ENCODE results near the gene ARMH2.

The ARMH2 gene

GRCh38 chr6:24798740-24799540 is at the start of gene ARMH2:
Gene ARMH2 (minus strand): TSS chr6:24798917. CDS start chr6:24798857, 60 bp downstream.
- no peak within 1 kb of the TSS for H3K27ac Mint-ChIP-seq
- H3K4me3 Mint-ChIP-seq = no peak within 1 kb of the TSS
- peaks cover 7% of the 10 kb centered on the region for H3K36me3 Mint-ChIP-seq (ENCODE audit: low read depth)
- ATAC-seq = no peak
- no peak for DNase-seq
- no peaks in the 10 kb centered on the region for H3K27me3 Mint-ChIP-seq
- peaks cover 21% of the 10 kb centered on the region for H3K4me1 Mint-ChIP-seq
- H3K9me3 Mint-ChIP-seq = no peaks in the 10 kb centered on the region

GRCh38 chr6:24848461-24848860 is 49.7 kb upstream of the ARMH2 start:
- H3K4me3 Mint-ChIP-seq = no peak overlapping the region
- no peak for ATAC-seq

GRCh38 chr6:24847402-24847801 is 48.7 kb upstream of the ARMH2 start:
- Mint-ChIP-seq H3K9me3 (no peaks in the 10 kb centered on the region), H3K36me3 (ENCODE audit: low read depth) (peaks cover 49% of the 10 kb centered on the region), H3K27me3 (no peaks in the 10 kb centered on the region), H3K4me1 (peaks cover 21% of the 10 kb centered on the region), H3K27ac (peak overlapping the region; percentile 7), H3K4me3 (no peak overlapping the region)
- DNase-seq = no peak
- ATAC-seq = no peak

More at GRCh38 chr6:24848461-24848860, 49.7 kb upstream of the ARMH2 start:
- Mint-ChIP-seq H3K4me1 (peaks cover 20% of the 10 kb centered on the region), H3K27me3 (no peaks in the 10 kb centered on the region), H3K9me3 (no peaks in the 10 kb centered on the region), H3K27ac (peak overlapping the region; percentile 23), H3K36me3 (ENCODE audit: low read depth) (peaks cover 45% of the 10 kb centered on the region)
- no peak for DNase-seq

GRCh38 chr6:24845578-24845977 is 46.9 kb upstream of the ARMH2 start:
- Mint-ChIP-seq H3K4me1 (peaks cover 28% of the 10 kb centered on the region), H3K27me3 (no peaks in the 10 kb centered on the region), H3K36me3 (ENCODE audit: low read depth) (peaks cover 51% of the 10 kb centered on the region), H3K4me3 (no peak overlapping the region), H3K9me3 (no peaks in the 10 kb centered on the region), H3K27ac (peak overlapping the region; percentile 76)
- no peak for ATAC-seq
- no peak for DNase-seq

GRCh38 chr6:24844903-24845302 is 46.2 kb upstream of the ARMH2 start:
- no peaks in the 10 kb centered on the region for H3K27me3 Mint-ChIP-seq
- peaks cover 34% of the 10 kb centered on the region for H3K4me1 Mint-ChIP-seq
- H3K9me3 Mint-ChIP-seq = no peaks in the 10 kb centered on the region
- no peak overlapping the region for H3K4me3 Mint-ChIP-seq
- DNase-seq (no peak), ATAC-seq (no peak)
- H3K36me3 Mint-ChIP-seq (ENCODE audit: low read depth) = peaks cover 49% of the 10 kb centered on the region
- peak overlapping the region; percentile 76 for H3K27ac Mint-ChIP-seq

- H3K36me3 Mint-ChIP-seq (ENCODE audit: low read depth) = peaks cover 48% of the 10 kb centered on the region
- ATAC-seq = no peak
- H3K4me3 Mint-ChIP-seq = no peak overlapping the region
- H3K27ac Mint-ChIP-seq = no peak overlapping the region
- DNase-seq = no peak
- no peaks in the 10 kb centered on the region for H3K27me3 Mint-ChIP-seq
- no peaks in the 10 kb centered on the region for H3K9me3 Mint-ChIP-seq
- H3K4me1 Mint-ChIP-seq = peaks cover 40% of the 10 kb centered on the region
These were observed 45.3 kb upstream of the ARMH2 start for GRCh38 chr6:24844061-24844460.

- no peak for ATAC-seq
- Mint-ChIP-seq H3K9me3 (no peaks in the 10 kb centered on the region), H3K4me3 (no peak overlapping the region), H3K4me1 (peaks cover 45% of the 10 kb centered on the region), H3K36me3 (ENCODE audit: low read depth) (peaks cover 35% of the 10 kb centered on the region), H3K27me3 (no peaks in the 10 kb centered on the region), H3K27ac (no peak overlapping the region)
- DNase-seq = no peak
These were observed 41.5 kb upstream of the ARMH2 start for GRCh38 chr6:24840187-24840586.

- peak overlapping the region; percentile 21 for H3K4me3 Mint-ChIP-seq
- peak overlapping the region; percentile 64 for H3K27ac Mint-ChIP-seq
- H3K9me3 Mint-ChIP-seq = peaks cover 4% of the 10 kb centered on the region
- ATAC-seq (no peak), DNase-seq (no peak)
- no peaks in the 10 kb centered on the region for H3K27me3 Mint-ChIP-seq
- peaks cover 50% of the 10 kb centered on the region for H3K4me1 Mint-ChIP-seq
- peaks cover 43% of the 10 kb centered on the region for H3K36me3 Mint-ChIP-seq (ENCODE audit: low read depth)
These were observed 40.3 kb upstream of the ARMH2 start for GRCh38 chr6:24838994-24839393.

- Mint-ChIP-seq H3K27me3 (no peaks in the 10 kb centered on the region), H3K4me3 (no peak overlapping the region), H3K9me3 (peaks cover 5% of the 10 kb centered on the region), H3K36me3 (ENCODE audit: low read depth) (peaks cover 50% of the 10 kb centered on the region), H3K27ac (no peak overlapping the region), H3K4me1 (peaks cover 50% of the 10 kb centered on the region)
- no peak for ATAC-seq
- DNase-seq = no peak
These were observed 39.4 kb upstream of the ARMH2 start for GRCh38 chr6:24838081-24838480.

- Mint-ChIP-seq H3K36me3 (ENCODE audit: low read depth) (peaks cover 53% of the 10 kb centered on the region), H3K4me1 (peaks cover 60% of the 10 kb centered on the region), H3K27ac (peak overlapping the region; percentile 31), H3K9me3 (peaks cover 5% of the 10 kb centered on the region), H3K4me3 (no peak overlapping the region), H3K27me3 (no peaks in the 10 kb centered on the region)
- ATAC-seq (no peak), DNase-seq (no peak)
These were observed 37.4 kb upstream of the ARMH2 start for GRCh38 chr6:24836109-24836508.

GRCh38 chr6:24833711-24834386 is 35.1 kb upstream of the ARMH2 start:
- Mint-ChIP-seq H3K36me3 (ENCODE audit: low read depth) (peaks cover 46% of the 10 kb centered on the region), H3K4me1 (peaks cover 43% of the 10 kb centered on the region), H3K27ac (peak overlapping the region; percentile 40), H3K4me3 (no peak overlapping the region), H3K27me3 (no peaks in the 10 kb centered on the region), H3K9me3 (peaks cover 5% of the 10 kb centered on the region)
- DNase-seq = no peak
- ATAC-seq = peak; percentile 45

GRCh38 chr6:24832794-24833193 is 34.1 kb upstream of the ARMH2 start:
- ATAC-seq (no peak), DNase-seq (no peak)
- no peak overlapping the region for H3K4me3 Mint-ChIP-seq
- no peaks in the 10 kb centered on the region for H3K27me3 Mint-ChIP-seq
- peak overlapping the region; percentile 83 for H3K27ac Mint-ChIP-seq
- H3K9me3 Mint-ChIP-seq = peaks cover 5% of the 10 kb centered on the region
- H3K4me1 Mint-ChIP-seq = peaks cover 41% of the 10 kb centered on the region
- peaks cover 42% of the 10 kb centered on the region for H3K36me3 Mint-ChIP-seq (ENCODE audit: low read depth)

- ATAC-seq (peak; percentile 76), DNase-seq (no peak)
- H3K9me3 Mint-ChIP-seq = peaks cover 5% of the 10 kb centered on the region
- H3K27me3 Mint-ChIP-seq = no peaks in the 10 kb centered on the region
- H3K4me1 Mint-ChIP-seq = peaks cover 43% of the 10 kb centered on the region
- H3K27ac Mint-ChIP-seq = peak overlapping the region; percentile 83
- peaks cover 40% of the 10 kb centered on the region for H3K36me3 Mint-ChIP-seq (ENCODE audit: low read depth)
- H3K4me3 Mint-ChIP-seq = no peak overlapping the region
These were observed 33.3 kb upstream of the ARMH2 start for GRCh38 chr6:24831771-24832716.

GRCh38 chr6:24829657-24830056 is 30.9 kb upstream of the ARMH2 start:
- Mint-ChIP-seq H3K36me3 (ENCODE audit: low read depth) (peaks cover 32% of the 10 kb centered on the region), H3K4me1 (peaks cover 30% of the 10 kb centered on the region), H3K9me3 (peaks cover 5% of the 10 kb centered on the region), H3K4me3 (no peak overlapping the region), H3K27ac (peak overlapping the region; percentile 22), H3K27me3 (no peaks in the 10 kb centered on the region)
- ATAC-seq (no peak), DNase-seq (no peak)
